Endothelial cell of umbilical vein (primary cell): Measurements from ENCODE around the gene ARL2BP. TPM values are rescaled to one million over a fixed set of nuclear protein-coding genes. Genes with fewer than 3 reads are reported as not detected.
"Not testable (repeated sequence)": the region's sequence is repeated elsewhere in the genome, so short reads cannot be mapped to it uniquely, and the experiment has no call there.

ENCODE experiments used
- BruUV-seq: library from RNA; stranded (reverse); fragments of 400-500 nt; replicated peaks from 2 replicates; lab custom pipeline; 2021; lab: Mats Ljungman, UMichigan
- CTCF ChIA-PET: fragments of 300-600, 350-600 bp; sonication (Branson Sonifier 250); formaldehyde crosslinking; loops from one replicate; lab custom pipeline; 2021; ENCODE audit warnings: antibody characterized with exemption, inconsistent platforms; lab: Charles Lee
- POLR2A ChIA-PET: fragments of 300-600, 350-600 bp; sonication (Branson Sonifier 250); formaldehyde crosslinking; loops from one replicate; lab custom pipeline; 2021; ENCODE audit warnings: antibody characterized with exemption, inconsistent platforms; lab: Charles Lee
- DNase-seq: peaks from one replicate; pipeline ENCODE4 v3.0.0-alpha.2; 2011; ENCODE audit warnings: low read depth, low spot score
- FAIRE-seq: peaks from 2 replicates; lab custom pipeline; 2011; peaks lifted over from hg19 to GRCh38; lab: Jason Lieb, UNC
- H2AFZ ChIP-seq: 2 replicates; pipeline ENCODE4 v1.6.0; 2012; ENCODE audit warnings: low read depth, low read length, control low read depth, inconsistent platforms
- H3K27ac ChIP-seq: 2 replicates; pipeline ENCODE4 v1.5.1; 2011; ENCODE audit warnings: low read depth, mild to moderate bottlenecking, control low read depth, low read length, moderate library complexity; ENCODE audit not compliant: insufficient read depth
- H3K27me3 ChIP-seq, 2 experiments: 2 replicates each; pipeline versions ENCODE4 v1.6.0 to v1.6.1; 2011; ENCODE audit warnings: low read length in 2 of 2, mixed read lengths in 1 of 2; ENCODE audit not compliant: control insufficient read depth in 2 of 2, insufficient read depth in 2 of 2
- H3K36me3 ChIP-seq, 2 experiments: 2 replicates in 1 of 2; 3 replicates in 1 of 2; pipeline ENCODE4 v1.5.1; 2011; ENCODE audit warnings: low read length in 2 of 2, mild to moderate bottlenecking in 1 of 2, moderate library complexity in 1 of 2; ENCODE audit not compliant: control insufficient read depth in 2 of 2, insufficient read depth in 2 of 2; ENCODE audit errors: extremely low read depth in 1 of 2
- H3K4me1 ChIP-seq: 3 replicates; pipeline ENCODE4 v1.5.1; 2011; ENCODE audit warnings: mild to moderate bottlenecking, low read length; ENCODE audit not compliant: control insufficient read depth, insufficient read depth; ENCODE audit errors: extremely low read depth
- H3K4me2 ChIP-seq: 2 replicates; pipeline ENCODE4 v1.6.1; 2011; ENCODE audit warnings: low read length, control low read depth, mixed read lengths; ENCODE audit not compliant: insufficient read depth
- H3K4me3 ChIP-seq, 3 experiments: fragments of 200-600 bp in 1 of 3; sonication (generic), shearing (Covaris generic) in 1 of 3; replicated peaks in 1 of 3; 2 replicates each; pipeline ENCODE4 v1.5.1; 2011 to 2016; ENCODE audit warnings: control low read depth in 3 of 3, low read length in 3 of 3, mild to moderate bottlenecking in 2 of 3, inconsistent platforms in 1 of 3, low read depth in 1 of 3, moderate library complexity in 1 of 3; ENCODE audit not compliant: insufficient read depth in 1 of 3
- H3K79me2 ChIP-seq: 2 replicates; pipeline ENCODE4 v1.6.0; 2012; ENCODE audit warnings: low read length, inconsistent platforms; ENCODE audit not compliant: control insufficient read depth, insufficient read depth
- H3K9ac ChIP-seq: replicated peaks from 2 replicates; pipeline ENCODE3; 2011; ENCODE audit warnings: low read length, control low read depth; ENCODE audit not compliant: insufficient read depth; ENCODE audit errors: extremely low read depth
- H3K9me1 ChIP-seq: replicated peaks from 3 replicates; pipeline ENCODE4 v1.6.0; 2011; ENCODE audit warnings: mild to moderate bottlenecking, low read length; ENCODE audit not compliant: control insufficient read depth, insufficient read depth; ENCODE audit errors: extremely low read depth
- H3K9me3 ChIP-seq: replicated peaks from 2 replicates; pipeline ENCODE4 v1.5.1; 2012; ENCODE audit warnings: low read length, inconsistent platforms; ENCODE audit not compliant: control insufficient read depth, insufficient read depth
- H4K20me1 ChIP-seq: replicated peaks from 2 replicates; pipeline ENCODE3; 2011; ENCODE audit warnings: mild to moderate bottlenecking, low read length; ENCODE audit not compliant: control insufficient read depth, insufficient read depth; ENCODE audit errors: extremely low read depth
- EZH2 ChIP-seq: IDR thresholded peaks from 2 replicates; pipeline ENCODE4 v1.6.1; 2012; ENCODE audit warnings: borderline replicate concordance, low read depth, mild to moderate bottlenecking, moderate library complexity, low read length, inconsistent platforms; ENCODE audit not compliant: severe bottlenecking
- FOS ChIP-seq: IDR thresholded peaks from 2 replicates; pipeline ENCODE4 v1.6.1; 2011; ENCODE audit warnings: mild to moderate bottlenecking, low read length, moderate library complexity, borderline replicate concordance; ENCODE audit not compliant: insufficient read depth
- GATA2 ChIP-seq: IDR thresholded peaks from 2 replicates; pipeline ENCODE4 v1.7.0; 2011; ENCODE audit warnings: low read depth, mild to moderate bottlenecking, moderate library complexity, mixed read lengths, low read length; ENCODE audit not compliant: insufficient read length, insufficient read depth
- JUN ChIP-seq: IDR thresholded peaks from 2 replicates; pipeline ENCODE4 v1.6.1; 2011; ENCODE audit warnings: borderline replicate concordance, low read depth; ENCODE audit not compliant: insufficient read length, insufficient read depth
- MYC ChIP-seq: IDR thresholded peaks from one replicate; pipeline ENCODE4 v1.6.1; 2011; ENCODE audit warnings: mild to moderate bottlenecking, low read depth, low read length
- POLR2A ChIP-seq: IDR thresholded peaks from 2 replicates; pipeline ENCODE4 v1.6.1; 2012; ENCODE audit warnings: low read depth, mild to moderate bottlenecking, control low read depth, low read length
- POLR2AphosphoS5 ChIP-seq: IDR thresholded peaks from 2 replicates; pipeline ENCODE4 v1.6.1; 2012; ENCODE audit warnings: low read depth, mild to moderate bottlenecking, control low read depth, low read length, moderate library complexity; ENCODE audit not compliant: insufficient read depth
- dilution Hi-C: fragments of 300-500 bp; cut with MboI; formaldehyde crosslinking; loops from one replicate; pipeline ENCODE4 v1.15.0; 2019; ENCODE audit warnings: low sequenced_read_pairs; ENCODE audit not compliant: extremely low pct_ligation_motif_present
- intact Hi-C: fragments of 100-400 bp; cut with micrococcal nuclease; formaldehyde crosslinking; loops from one replicate; pipeline ENCODE4 v1.10.0; 2022
- polyA plus RNA-seq, 4 experiments: library from polyadenylated mRNA; depleted of rRNA in 3 of 4; stranded (reverse) in 3 of 4; unstranded in 1 of 4; fragments of >200 nt; gene quantifications; 2 replicates each; pipeline versions ENCODE4 v1.2.1 to v1.2.3, GENCODE V29; 2011 to 2012; ENCODE audit warnings: missing spikeins in 1 of 4
- total RNA-seq: library from RNA; stranded (reverse); gene quantifications from 2 replicates; pipeline ENCODE4 v1.2.3, GENCODE V29; 2021
- TF ChIP-seq, protein P1 (sequence below), 2 donors: IDR thresholded peaks; 1 replicate in 1 of 2; 2 replicates in 1 of 2; pipeline ENCODE4 v1.5.1; 2011; ENCODE audit warnings: low read length in 2 of 2, mild to moderate bottlenecking in 2 of 2, moderate library complexity in 2 of 2, control low read depth in 1 of 2, inconsistent platforms in 1 of 2, low read depth in 1 of 2; ENCODE audit not compliant: insufficient read depth in 1 of 2; ENCODE audit errors: extremely low read depth in 1 of 2
- TF ChIP-seq, protein P2 (sequence below): IDR thresholded peaks from 2 replicates; pipeline ENCODE4 v1.6.1; 2011; ENCODE audit not compliant: insufficient read depth, insufficient read length

ARL2BP gene
- total and polyA plus RNA-seq, 2 donors (not counting 3 experiments of a cell fraction or from before 2014, with no cell fraction given), result 80.4 to 111 TPM

DNA sequence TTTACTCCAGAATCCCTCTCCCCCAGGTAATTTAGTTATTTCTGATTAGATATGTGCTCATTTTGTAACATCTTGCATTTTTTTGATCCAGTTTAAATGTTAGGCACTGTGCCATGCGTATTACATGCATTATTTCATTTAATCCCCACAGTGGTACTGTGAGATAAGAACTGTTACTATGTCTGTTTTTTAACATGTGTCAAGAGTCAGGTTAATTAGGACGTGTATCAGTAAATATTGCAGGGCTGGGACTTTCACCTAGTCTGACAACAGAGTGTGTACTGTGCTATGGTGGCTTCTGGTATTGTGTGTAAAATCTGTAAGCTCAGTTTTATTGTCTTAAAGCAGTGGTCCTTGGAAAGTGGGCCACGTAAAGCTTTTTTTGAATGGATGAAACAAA is 48.3 kb upstream of the ARL2BP start:
- Histone ChIP-seq H2AFZ (no peak overlapping the region), H3K9me3 (no peaks in the 10 kb centered on the region), H3K79me2 (peaks cover 58% of the 10 kb centered on the region), H3K4me1 (peaks cover 43% of the 10 kb centered on the region), H3K36me3 (no peaks in the 10 kb centered on the region), H4K20me1 (no peaks in the 10 kb centered on the region), H3K9me1 (no peaks in the 10 kb centered on the region), H3K9ac (no peak overlapping the region), H3K27me3 (no peaks in the 10 kb centered on the region), H3K4me3 (no peak overlapping the region), H3K27ac (no peak overlapping the region), H3K4me2 (no peak overlapping the region)
- ChIA-PET CTCF (interaction anchor here (0.9 kb wide), 1 partner anchor 221 kb away, joined by 3 read pairs; no protein-coding TSS in a partner anchor), POLR2A (no interaction called here)
- DNase-seq (no peak), FAIRE-seq (no peak)
- TF ChIP-seq JUN, result no peak
- TF ChIP-seq GATA2, result no peak
- TF ChIP-seq POLR2AphosphoS5, result no peak
- TF ChIP-seq FOS, result no peak
- no peak for TF ChIP-seq EZH2
- TF ChIP-seq, protein P1, sequence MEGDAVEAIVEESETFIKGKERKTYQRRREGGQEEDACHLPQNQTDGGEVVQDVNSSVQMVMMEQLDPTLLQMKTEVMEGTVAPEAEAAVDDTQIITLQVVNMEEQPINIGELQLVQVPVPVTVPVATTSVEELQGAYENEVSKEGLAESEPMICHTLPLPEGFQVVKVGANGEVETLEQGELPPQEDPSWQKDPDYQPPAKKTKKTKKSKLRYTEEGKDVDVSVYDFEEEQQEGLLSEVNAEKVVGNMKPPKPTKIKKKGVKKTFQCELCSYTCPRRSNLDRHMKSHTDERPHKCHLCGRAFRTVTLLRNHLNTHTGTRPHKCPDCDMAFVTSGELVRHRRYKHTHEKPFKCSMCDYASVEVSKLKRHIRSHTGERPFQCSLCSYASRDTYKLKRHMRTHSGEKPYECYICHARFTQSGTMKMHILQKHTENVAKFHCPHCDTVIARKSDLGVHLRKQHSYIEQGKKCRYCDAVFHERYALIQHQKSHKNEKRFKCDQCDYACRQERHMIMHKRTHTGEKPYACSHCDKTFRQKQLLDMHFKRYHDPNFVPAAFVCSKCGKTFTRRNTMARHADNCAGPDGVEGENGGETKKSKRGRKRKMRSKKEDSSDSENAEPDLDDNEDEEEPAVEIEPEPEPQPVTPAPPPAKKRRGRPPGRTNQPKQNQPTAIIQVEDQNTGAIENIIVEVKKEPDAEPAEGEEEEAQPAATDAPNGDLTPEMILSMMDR (IDR thresholded peaks at IDR 0.05; ENCODE audit: extremely low read depth in 1 of 2, insufficient read depth in 1 of 2, low read depth in 1 of 2, low read length in 2 of 2), result no peak
- no peak for TF ChIP-seq POLR2A
- no peak for TF ChIP-seq MYC
- TF ChIP-seq, protein P2, sequence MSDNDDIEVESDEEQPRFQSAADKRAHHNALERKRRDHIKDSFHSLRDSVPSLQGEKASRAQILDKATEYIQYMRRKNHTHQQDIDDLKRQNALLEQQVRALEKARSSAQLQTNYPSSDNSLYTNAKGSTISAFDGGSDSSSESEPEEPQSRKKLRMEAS, result no peak
- intact Hi-C loops, result no loop called here
- dilution Hi-C loops, result no loop called here
- BruUV-seq, result no TSS peak

DNA sequence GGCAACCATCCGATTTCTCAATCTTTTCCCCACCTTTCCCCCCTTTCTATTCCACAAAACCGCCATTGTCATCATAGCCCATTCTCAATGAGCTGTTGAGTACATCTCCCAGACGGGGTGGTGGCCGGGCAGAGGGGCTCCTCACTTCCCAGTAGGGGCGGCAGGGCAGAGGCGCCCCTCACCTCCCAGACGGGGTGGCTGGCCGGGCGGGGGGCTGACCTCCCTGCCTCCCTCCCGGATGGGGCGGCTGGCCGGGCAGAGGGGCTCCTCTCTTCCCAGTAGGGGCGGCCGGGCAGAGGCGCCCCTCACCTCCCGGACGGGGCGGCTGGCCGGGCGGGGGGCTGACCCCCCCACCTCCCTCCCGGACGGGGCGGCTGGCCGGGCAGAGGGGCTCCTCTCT is 44.7 kb upstream of the ARL2BP start:
- POLR2A ChIA-PET, H3K4me3 ChIP-seq, H3K27ac ChIP-seq, H4K20me1 ChIP-seq, H3K9me3 ChIP-seq, H3K36me3 ChIP-seq, BruUV-seq, H3K4me2 ChIP-seq, H2AFZ ChIP-seq, H3K9ac ChIP-seq, H3K27me3 ChIP-seq, H3K4me1 ChIP-seq, H3K9me1 ChIP-seq, DNase-seq, FAIRE-seq, CTCF ChIA-PET, intact Hi-C loops, dilution Hi-C loops: not testable (repeated sequence)
- peaks cover 45% of the 10 kb centered on the region for H3K79me2 ChIP-seq

DNA sequence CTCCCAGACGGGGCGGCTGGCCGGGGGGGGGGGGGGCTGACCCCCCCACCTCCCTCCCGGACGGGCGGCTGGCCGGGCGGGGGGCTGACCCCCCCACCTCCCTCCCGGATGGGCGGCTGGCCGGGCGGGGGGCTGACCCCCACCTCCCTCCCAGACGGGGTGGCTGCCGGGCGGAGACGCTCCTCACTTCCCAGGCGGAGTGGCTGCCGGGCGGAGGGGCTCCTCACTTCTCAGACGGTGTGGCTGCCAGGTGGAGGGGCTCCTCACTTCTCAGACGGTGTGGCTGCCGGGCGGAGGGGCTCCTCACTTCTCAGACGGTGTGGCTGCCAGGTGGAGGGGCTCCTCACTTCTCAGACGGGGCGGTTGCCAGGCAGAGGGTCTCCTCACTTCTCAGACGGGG is 44.1 kb upstream of the ARL2BP start:
- peaks cover 41% of the 10 kb centered on the region for H3K79me2 ChIP-seq
- H3K4me1 ChIP-seq, result not testable (repeated sequence)

More for the DNA sequence above, 44.1 kb upstream of the ARL2BP start:
- DNase-seq, H3K9me1 ChIP-seq, H2AFZ ChIP-seq, intact Hi-C loops, H3K27me3 ChIP-seq, FAIRE-seq, H3K9ac ChIP-seq, CTCF ChIA-PET, H3K9me3 ChIP-seq, H3K4me3 ChIP-seq, H3K27ac ChIP-seq, BruUV-seq, H3K4me2 ChIP-seq, H4K20me1 ChIP-seq, dilution Hi-C loops, POLR2A ChIA-PET: not testable (repeated sequence)
- peaks cover 7 to 11% of the 10 kb centered on the region in 2 experiments for H3K36me3 ChIP-seq
